Measurements from ENCODE around the gene TCP11. TPM values are rescaled to one million over a fixed set of nuclear protein-coding genes. Genes with fewer than 3 reads are reported as not detected.

Gene TCP11
- total RNA-seq, 1 donor from 2014 or later = not detected

DNA sequence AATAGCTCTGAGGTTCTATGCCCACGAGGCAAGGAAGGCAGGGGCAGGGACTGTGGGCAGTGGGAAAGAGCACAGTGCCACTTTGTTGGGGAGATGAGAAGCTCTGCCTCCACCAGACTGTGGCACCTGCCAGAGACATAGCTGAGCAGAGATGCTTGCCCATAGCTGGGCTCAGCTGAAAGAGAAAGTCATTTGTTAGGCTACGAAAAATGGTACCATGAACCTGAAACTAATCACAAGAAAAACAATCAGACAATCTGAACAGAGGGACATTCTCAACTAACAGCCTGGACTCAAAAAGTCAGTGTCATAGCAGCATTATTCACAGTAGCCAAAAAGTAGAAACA is 32.9 kb upstream of the TCP11 start:
- intact Hi-C loops (cut with micrococcal nuclease) = no loop called here
- ATAC-seq (no peak), DNase-seq (no peak)

DNA sequence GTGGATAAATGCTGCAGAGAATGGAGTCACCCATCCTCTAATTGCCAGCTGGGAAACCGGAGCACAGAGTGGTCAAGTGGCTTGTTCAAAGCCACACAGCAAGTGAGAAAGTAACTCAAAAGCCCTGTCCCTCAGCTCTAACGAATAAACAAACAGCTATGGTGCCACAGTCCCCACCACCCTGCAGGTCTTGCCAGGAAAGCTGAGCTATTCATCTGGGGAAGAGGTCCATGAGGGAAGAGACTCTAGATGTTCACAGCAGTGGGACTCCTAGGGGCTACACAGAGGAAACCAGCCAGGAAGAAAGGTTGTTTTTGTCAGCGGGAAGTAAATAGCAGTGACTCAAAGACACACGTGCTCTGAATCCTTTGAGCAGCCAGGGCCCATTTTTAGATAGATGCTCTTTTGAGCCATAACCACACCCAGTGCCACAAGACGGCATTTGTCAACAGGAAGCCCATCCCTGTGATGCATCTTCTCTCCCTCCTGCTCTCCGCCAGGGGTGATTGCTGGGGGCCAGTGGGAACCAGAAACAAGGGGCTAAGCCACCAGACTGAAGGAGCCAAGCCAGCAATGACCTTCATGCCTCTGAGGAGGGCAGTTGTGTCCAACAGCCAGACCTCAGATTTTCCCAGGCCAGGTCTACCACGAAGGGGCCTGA is 32.4 kb upstream of the TCP11 start:
- no peak for ATAC-seq
- DNase-seq = no peak
- intact Hi-C loops (cut with micrococcal nuclease) = no loop called here

DNA sequence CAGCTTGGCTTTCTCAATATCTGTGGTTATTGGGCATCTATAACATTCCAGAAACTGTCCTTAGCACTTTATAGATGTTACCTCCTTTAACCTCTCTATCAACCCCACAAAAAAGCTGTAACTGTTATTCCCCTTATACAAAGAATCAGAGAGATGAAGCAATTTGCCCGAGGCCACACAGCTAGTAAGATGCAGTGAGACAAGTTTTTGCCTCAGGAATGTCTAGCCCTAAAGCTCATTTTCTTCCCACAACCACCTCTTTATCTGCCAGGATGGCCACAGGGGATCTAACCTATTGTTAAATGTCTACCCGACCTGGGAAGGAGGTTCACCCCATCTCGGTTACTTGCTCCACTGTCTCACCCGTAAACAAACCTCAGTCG is 31.9 kb upstream of the TCP11 start:
- no peak for ATAC-seq
- intact Hi-C loops (cut with micrococcal nuclease) = no loop called here
- no peak for DNase-seq

GRCh38 chr6:35170891-35171290 is 29.8 kb upstream of the TCP11 start:
- ATAC-seq (no peak), DNase-seq (no peak)
- intact Hi-C loops (cut with micrococcal nuclease) = no loop called here

DNA sequence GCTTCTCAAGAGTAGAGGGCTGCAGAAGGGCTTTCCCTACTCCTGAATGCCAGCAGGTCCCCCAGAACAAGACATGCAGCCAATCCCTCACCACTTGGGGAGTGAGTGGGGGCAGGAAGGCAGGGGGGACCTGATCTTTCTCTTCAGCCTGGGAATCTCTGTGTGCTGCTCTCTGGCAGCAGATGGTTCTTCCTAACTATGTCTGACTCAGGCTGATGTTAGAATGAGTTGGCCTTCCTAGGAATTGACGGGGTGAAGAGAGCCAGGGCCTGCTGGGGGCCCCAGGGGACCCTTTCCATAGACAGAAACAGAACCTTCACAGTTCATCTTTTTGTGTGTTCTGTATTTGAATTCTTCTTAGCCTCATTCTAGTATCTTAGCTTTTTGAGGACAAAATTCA is 29.0 kb upstream of the TCP11 start:
- intact Hi-C loops (cut with micrococcal nuclease) = no loop called here
- ATAC-seq (no peak), DNase-seq (no peak)

DNA sequence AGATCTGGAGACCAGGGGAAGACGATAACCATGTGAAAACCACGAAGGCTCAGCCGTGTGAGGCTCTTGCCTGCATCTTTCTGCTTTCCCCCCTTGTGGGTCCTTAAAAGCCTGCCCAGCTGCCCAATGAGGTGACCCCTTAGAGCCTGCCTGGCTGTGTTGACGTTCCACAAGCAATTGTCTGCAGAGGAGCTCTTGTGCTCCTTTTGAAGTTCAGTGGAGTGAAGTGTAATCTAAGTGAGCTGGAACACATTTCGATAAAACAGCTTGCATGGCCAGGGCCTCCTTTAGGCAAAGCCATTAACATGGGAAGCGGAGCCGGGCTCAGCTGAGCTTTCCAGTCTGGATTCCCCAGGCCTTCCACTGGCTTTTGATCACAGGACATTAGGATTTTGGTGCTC is 27.3 kb upstream of the TCP11 start:
- ATAC-seq (peak; percentile 76), DNase-seq (no peak)
- intact Hi-C loops (cut with micrococcal nuclease) = no loop called here

GRCh38 chr6:35167505-35167904 is 26.4 kb upstream of the TCP11 start:
- ATAC-seq = no peak
- intact Hi-C loops (cut with micrococcal nuclease) = no loop called here
- no peak for DNase-seq

GRCh38 chr6:35166520-35166919 is 25.4 kb upstream of the TCP11 start:
- intact Hi-C loops (cut with micrococcal nuclease) = no loop called here
- ATAC-seq (no peak), DNase-seq (no peak)

DNA sequence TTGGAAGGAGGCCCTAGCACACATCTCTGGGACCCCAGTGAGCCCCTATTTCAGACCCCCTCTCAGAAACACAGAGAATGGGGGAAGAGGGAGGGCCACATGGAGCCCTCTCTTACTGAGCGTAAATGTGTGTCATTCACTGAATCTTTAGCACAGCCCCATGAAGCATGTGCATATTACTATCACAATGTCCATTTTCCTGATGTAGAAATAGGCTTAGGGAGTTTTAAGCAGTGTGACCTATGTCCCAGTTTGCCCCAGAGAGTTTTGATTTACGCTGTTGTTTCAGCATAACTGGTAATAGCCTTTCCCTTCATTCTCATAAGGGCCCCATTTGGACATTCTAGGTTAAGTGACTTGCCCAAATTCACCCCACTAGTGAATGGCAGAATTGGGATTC is 25.0 kb upstream of the TCP11 start:
- intact Hi-C loops (cut with micrococcal nuclease) = no loop called here
- DNase-seq (no peak), ATAC-seq (no peak)

GRCh38 chr6:35165630-35166071 is 24.5 kb upstream of the TCP11 start:
- ATAC-seq = no peak
- DNase-seq = no peak
- intact Hi-C loops (cut with micrococcal nuclease) = no loop called here

- DNase-seq (no peak), ATAC-seq (no peak)
- intact Hi-C loops (cut with micrococcal nuclease) = no loop called here
Measured at GRCh38 chr6:35164868-35165267, 23.7 kb upstream of the TCP11 start.

GRCh38 chr6:35164277-35164676 is 23.1 kb upstream of the TCP11 start:
- ATAC-seq (no peak), DNase-seq (no peak)
- intact Hi-C loops (cut with micrococcal nuclease) = no loop called here

GRCh38 chr6:35163836-35164235 is 22.7 kb upstream of the TCP11 start:
- intact Hi-C loops (cut with micrococcal nuclease) = no loop called here
- no peak for DNase-seq
- ATAC-seq = no peak

DNA sequence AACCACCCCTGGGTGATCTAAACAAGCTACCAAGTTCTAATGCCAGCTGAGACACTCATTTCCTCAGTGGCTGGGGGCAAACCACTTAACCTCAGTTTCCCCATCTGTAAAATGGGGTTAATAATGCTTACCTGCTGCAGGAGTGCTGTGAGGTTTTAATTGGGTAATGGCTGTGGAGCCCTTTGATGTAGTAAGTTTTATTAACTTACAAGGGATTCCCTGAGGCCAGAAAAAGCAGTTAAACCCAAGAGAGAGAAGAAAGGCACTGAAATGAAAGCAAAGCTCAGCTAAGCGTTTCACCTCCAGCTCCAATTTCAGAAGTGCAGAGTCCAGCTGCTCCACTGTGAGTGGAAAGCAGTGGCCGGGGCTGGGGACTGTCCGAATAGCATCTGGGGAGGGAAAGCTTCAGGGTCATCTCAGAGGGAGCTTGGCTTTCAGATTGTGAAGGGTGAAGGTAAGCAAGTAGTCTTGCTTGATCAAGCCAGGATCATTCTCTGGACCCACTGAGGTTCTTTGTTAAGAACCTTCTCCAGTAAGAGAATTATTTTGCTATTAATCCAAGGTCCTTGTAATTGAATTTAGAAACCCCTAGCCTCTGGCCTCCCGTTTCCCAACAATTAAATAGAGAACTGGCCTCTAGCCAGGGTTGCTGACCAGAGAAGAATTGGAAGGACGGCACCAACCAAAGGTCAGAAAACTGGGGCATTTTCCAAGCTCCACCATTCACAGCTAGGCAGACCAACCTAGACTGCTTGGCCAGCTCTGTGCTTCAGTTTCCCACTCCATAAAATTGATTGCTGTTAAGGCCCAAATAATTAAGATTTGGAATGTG is 20.9 kb upstream of the TCP11 start:
- no peak for DNase-seq
- peak; percentile 61 for ATAC-seq
- intact Hi-C loops (cut with micrococcal nuclease) = no loop called here

DNA sequence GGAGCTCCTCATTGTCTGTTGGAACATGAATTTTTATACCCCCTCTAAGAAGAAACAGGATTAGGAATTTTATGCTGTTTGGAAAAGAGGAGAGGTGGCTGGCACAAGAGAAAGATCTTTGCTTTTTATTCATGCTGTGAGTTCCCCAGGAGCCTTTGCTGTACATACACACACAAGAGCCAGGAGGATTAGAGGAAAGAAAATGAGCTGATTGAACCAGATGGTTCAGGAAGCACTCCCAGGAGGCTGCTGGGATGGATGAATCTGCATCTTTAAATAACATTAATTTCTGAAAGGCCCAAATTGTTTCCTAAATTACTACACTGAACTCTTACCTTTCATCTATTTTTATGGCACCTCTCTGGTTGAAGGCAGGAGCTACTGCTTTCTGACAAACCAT is 20.1 kb upstream of the TCP11 start:
- intact Hi-C loops (cut with micrococcal nuclease) = no loop called here
- DNase-seq = no peak
- no peak for ATAC-seq

GRCh38 chr6:35160642-35161041 is 19.5 kb upstream of the TCP11 start:
- intact Hi-C loops (cut with micrococcal nuclease) = no loop called here
- ATAC-seq (no peak), DNase-seq (no peak)

- DNase-seq = no peak
- no peak for ATAC-seq
- intact Hi-C loops (cut with micrococcal nuclease) = no loop called here
Measured at GRCh38 chr6:35158520-35158919, 17.4 kb upstream of the TCP11 start.

- no peak for DNase-seq
- intact Hi-C loops (cut with micrococcal nuclease) = no loop called here
- no peak for ATAC-seq
Measured at GRCh38 chr6:35154947-35155346, 13.8 kb upstream of the TCP11 start.

- DNase-seq (no peak), ATAC-seq (no peak)
- intact Hi-C loops (cut with micrococcal nuclease) = no loop called here
Measured at GRCh38 chr6:35154262-35154661, 13.1 kb upstream of the TCP11 start.

DNA sequence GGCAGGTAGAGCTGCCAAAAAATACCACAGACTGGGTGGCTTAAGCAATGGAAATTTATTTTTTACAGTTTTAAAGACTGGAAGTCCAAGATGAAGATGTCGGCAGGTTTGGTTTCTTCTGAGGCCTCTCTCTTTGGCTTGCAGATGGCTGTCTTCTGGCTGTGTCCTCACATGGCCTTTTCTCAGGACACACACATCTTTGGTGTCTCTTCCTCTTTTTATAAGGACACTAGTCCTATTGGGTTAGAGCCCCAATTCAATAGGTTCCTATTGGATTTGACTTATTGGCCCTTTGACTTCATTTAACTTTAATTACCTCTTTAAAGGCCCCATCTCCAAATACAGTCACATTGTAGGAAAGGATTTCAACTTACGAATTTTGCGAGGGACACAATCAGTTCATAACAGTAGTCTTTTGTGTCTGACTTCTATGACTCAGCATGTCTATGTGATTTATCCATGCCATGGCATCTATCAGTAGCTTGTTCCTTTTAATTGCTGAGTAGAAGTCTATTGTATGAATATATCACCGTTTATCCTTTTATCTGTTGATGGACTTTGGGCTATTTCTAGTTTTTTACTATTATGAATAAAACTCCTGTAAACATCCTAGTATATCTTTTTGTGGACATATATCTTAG is 11.0 kb upstream of the TCP11 start:
- ATAC-seq = no peak
- intact Hi-C loops (cut with micrococcal nuclease) = no loop called here
- DNase-seq = no peak

DNA sequence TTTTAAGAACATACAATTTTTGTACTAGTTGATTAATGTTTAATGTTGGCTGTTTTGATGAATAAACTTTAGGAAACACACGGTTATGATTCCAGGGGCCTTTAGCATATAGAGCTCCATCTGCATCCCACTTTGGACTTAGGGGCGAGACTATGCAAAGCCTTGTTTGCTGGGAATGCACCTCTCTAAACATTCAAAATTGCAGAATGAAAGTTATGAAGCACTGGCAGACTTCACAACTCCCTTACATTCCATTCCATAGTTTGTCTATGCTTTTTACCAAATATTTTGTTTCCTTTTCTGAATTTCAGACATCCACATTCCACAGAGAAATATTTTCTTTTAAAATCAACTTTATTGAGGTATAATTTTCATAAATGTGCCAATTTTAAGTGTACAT is 10.3 kb upstream of the TCP11 start:
- no peak for ATAC-seq
- no peak for DNase-seq
- intact Hi-C loops (cut with micrococcal nuclease) = no loop called here
